Mononuclear cell (primary cell): ENCODE measurements around the gene OSBPL6. TPM values are rescaled to one million over a fixed set of nuclear protein-coding genes. Genes with fewer than 3 reads are reported as not detected.
"Not testable (repeated sequence)": the region's sequence is repeated elsewhere in the genome, so short reads cannot be mapped to it uniquely, and the experiment has no call there.

Source experiments
- H3K27me3 ChIP-seq: 2 replicates; pipeline ENCODE4 v1.6.0; 2011; ENCODE audit warnings: low read length, control low read depth; ENCODE audit not compliant: insufficient read depth
- H3K4me1 ChIP-seq: 2 replicates; pipeline ENCODE4 v1.5.1; 2011; ENCODE audit warnings: mild to moderate bottlenecking, low read length, control low read depth; ENCODE audit not compliant: insufficient read depth
- H3K4me3 ChIP-seq: 2 replicates; pipeline ENCODE4 v1.5.1; 2011; ENCODE audit warnings: mild to moderate bottlenecking, low read length, moderate library complexity
- H3K9me3 ChIP-seq: 2 replicates; pipeline ENCODE4 v1.5.1; 2011; ENCODE audit warnings: low read depth, mild to moderate bottlenecking, control low read depth, low read length
- total RNA-seq: library from RNA; depleted of rRNA; stranded (reverse); fragments of >200 nt; gene quantifications from one replicate; pipeline ENCODE4 v1.2.3, GENCODE V29; 2012

The OSBPL6 gene
- total RNA-seq, 1 donor: 0.21 TPM

- H3K4me3 ChIP-seq: no peak overlapping the region
- no peaks in the 10 kb centered on the region for H3K4me1 ChIP-seq
- H3K27me3 ChIP-seq: no peaks in the 10 kb centered on the region
- no peaks in the 10 kb centered on the region for H3K9me3 ChIP-seq
Observed at GRCh38 chr2:178344121-178344520, 149.8 kb downstream of the OSBPL6 start.

DNA sequence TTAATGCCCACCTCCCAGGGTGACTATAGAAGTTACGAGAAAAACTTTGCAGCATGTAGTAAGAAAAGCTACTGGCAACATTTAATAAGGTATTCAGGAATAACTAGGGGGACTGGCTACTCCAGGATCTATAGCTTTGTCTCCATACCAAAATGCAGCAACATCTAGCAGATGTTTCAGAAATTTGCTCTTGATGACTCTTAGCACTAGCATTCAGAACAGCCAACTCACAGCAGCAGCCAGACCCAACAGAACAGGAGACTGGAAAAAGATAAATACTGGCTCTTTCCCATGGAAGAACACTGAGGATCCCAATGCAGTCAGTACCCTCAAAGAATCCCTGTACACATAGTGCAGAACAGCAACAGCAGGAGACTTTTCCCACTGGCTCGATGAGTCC is 151.6 kb downstream of the OSBPL6 start:
- Histone ChIP-seq H3K4me1 (no peaks in the 10 kb centered on the region), H3K27me3 (no peaks in the 10 kb centered on the region)

GRCh38 chr2:178350051-178350450 is 155.7 kb downstream of the OSBPL6 start:
- no peak overlapping the region for H3K4me3 ChIP-seq
- H3K9me3 ChIP-seq: no peaks in the 10 kb centered on the region
- H3K27me3 ChIP-seq: no peaks in the 10 kb centered on the region
- H3K4me1 ChIP-seq: no peaks in the 10 kb centered on the region

More for the DNA sequence above, 151.6 kb downstream of the OSBPL6 start:
- Histone ChIP-seq H3K9me3 (no peaks in the 10 kb centered on the region), H3K4me3 (no peak overlapping the region)

GRCh38 chr2:178357704-178358103 is 163.4 kb downstream of the OSBPL6 start:
- not testable (repeated sequence) for H3K27me3 ChIP-seq, H3K9me3 ChIP-seq, H3K4me1 ChIP-seq, H3K4me3 ChIP-seq

GRCh38 chr2:178359192-178359912 is 165.0 kb downstream of the OSBPL6 start:
- H3K4me1 ChIP-seq: no peaks in the 10 kb centered on the region
- no peaks in the 10 kb centered on the region for H3K9me3 ChIP-seq
- peaks cover 1% of the 10 kb centered on the region for H3K27me3 ChIP-seq
- no peak overlapping the region for H3K4me3 ChIP-seq

GRCh38 chr2:178361588-178361987 is 167.3 kb downstream of the OSBPL6 start:
- Histone ChIP-seq H3K4me1 (no peaks in the 10 kb centered on the region), H3K4me3 (no peak overlapping the region), H3K9me3 (no peaks in the 10 kb centered on the region), H3K27me3 (peaks cover 4% of the 10 kb centered on the region)

DNA sequence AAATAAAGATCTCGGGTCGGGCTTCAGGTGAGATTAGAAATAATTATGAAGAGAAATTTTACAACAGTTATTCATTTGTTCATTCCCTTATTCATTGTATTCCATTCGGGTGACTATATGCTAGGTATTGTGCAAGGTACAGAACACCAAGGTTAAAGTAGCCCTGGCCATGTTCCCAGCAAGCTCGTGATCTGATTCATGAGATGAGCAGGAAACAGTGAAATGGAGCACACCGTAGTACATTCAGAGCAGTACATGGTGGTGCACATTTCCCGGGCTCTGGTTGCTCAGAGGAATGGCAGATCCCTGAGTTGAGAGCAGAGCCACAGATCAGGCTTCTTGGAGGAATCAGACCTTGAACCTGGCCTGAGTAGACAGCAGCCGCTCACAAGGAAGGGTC is 168.9 kb downstream of the OSBPL6 start:
- Histone ChIP-seq H3K27me3 (peaks cover 4% of the 10 kb centered on the region), H3K9me3 (no peaks in the 10 kb centered on the region), H3K4me3 (no peak overlapping the region), H3K4me1 (no peaks in the 10 kb centered on the region)

- Histone ChIP-seq H3K4me3 (no peak overlapping the region), H3K9me3 (no peaks in the 10 kb centered on the region), H3K4me1 (no peaks in the 10 kb centered on the region), H3K27me3 (peaks cover 4% of the 10 kb centered on the region)
Observed at GRCh38 chr2:178365116-178365515, 170.8 kb downstream of the OSBPL6 start.

DNA sequence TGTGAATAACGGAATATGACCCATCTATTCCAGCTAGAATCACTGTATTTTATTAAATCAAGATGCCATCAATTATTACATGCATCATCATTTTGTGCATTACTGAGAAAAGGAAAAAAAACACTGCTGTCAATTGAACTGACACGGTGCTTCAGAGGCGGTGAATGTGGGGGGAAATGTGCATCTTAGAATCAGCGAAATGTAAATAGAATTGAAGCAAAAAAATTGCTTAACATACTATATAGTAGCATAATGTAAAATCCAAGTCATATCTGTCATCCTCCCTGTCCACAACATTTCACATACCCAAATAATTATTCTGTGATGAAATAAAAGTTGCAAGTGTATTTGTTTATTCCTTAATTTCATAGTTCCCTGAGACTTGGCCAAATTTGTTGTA is 172.1 kb downstream of the OSBPL6 start:
- Histone ChIP-seq H3K9me3 (no peaks in the 10 kb centered on the region), H3K4me3 (no peak overlapping the region), H3K4me1 (no peaks in the 10 kb centered on the region), H3K27me3 (peaks cover 4% of the 10 kb centered on the region)

DNA sequence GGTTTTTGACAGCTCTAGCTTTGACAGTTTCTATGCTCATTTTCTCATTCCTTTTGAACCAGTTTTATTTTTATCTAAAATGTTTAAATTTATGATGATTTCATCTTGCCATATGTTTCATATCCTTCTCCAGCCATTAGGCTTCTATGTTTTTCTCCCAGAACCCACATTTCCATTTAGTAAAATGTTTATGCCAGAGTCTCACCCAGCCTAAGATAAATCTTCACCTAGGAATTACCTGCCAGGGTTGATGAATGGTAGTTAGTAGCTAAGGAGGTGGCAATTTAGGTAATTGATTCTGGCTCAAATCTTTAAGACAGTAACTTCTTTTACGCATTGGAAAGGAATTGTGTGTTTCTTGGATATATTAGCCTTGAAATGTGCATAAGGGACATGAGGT is 173.0 kb downstream of the OSBPL6 start:
- H3K27me3 ChIP-seq: peaks cover 4% of the 10 kb centered on the region
- no peaks in the 10 kb centered on the region for H3K9me3 ChIP-seq
- no peak overlapping the region for H3K4me3 ChIP-seq
- H3K4me1 ChIP-seq: no peaks in the 10 kb centered on the region

GRCh38 chr2:178374865-178375264 is 180.6 kb downstream of the OSBPL6 start:
- no peaks in the 10 kb centered on the region for H3K9me3 ChIP-seq
- H3K4me1 ChIP-seq: no peaks in the 10 kb centered on the region
- H3K27me3 ChIP-seq: no peaks in the 10 kb centered on the region
- no peak overlapping the region for H3K4me3 ChIP-seq

GRCh38 chr2:178377046-178377445 is 182.7 kb downstream of the OSBPL6 start:
- no peaks in the 10 kb centered on the region for H3K4me1 ChIP-seq
- no peaks in the 10 kb centered on the region for H3K9me3 ChIP-seq
- no peak overlapping the region for H3K4me3 ChIP-seq
- H3K27me3 ChIP-seq: no peaks in the 10 kb centered on the region

DNA sequence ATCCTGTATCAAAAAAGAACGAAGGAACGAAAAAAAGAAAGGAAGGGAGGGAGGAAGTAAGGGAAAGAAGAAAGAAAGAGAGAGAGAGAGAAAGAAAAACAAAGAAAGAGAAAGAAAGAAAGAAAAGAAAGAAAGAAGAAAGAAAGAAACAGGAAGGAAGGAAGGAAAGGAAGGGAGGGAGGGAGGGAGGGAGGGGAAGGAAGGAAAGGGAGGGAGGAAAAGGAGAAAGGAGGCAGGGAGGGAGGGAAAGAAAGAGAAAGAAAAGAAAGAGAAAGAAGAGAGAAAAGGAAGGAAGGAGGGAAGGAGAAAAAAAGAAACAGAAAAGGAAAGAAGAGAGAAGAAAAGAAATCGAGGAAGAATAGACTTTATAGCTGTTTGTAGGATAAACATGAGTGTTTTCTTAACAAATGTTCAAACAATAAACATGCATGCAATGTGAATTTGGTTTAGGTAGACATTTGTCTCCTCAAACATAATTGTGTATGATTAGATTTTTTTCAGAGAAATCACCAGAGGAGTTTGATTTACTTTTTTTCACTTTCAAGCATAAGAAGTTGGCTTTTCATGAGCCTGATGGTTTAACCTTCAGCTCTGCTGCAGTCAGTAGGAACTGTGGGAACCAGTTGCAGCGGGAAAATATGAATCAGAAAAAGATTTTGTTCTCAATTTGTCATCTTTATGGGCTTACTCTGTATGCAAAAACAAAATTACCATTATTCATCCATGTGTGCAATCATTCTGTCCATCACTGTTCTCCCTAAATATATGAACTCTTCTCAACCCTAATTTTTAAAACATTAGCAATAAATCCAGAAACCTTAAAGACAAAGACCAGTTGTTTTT is 185.1 kb downstream of the OSBPL6 start:
- Histone ChIP-seq H3K27me3 (no peaks in the 10 kb centered on the region), H3K9me3 (no peaks in the 10 kb centered on the region), H3K4me3 (no peak overlapping the region), H3K4me1 (no peaks in the 10 kb centered on the region)

- no peak overlapping the region for H3K4me3 ChIP-seq
- H3K9me3 ChIP-seq: no peaks in the 10 kb centered on the region
- H3K27me3 ChIP-seq: no peaks in the 10 kb centered on the region
- no peaks in the 10 kb centered on the region for H3K4me1 ChIP-seq
Observed at GRCh38 chr2:178380763-178381162, 186.5 kb downstream of the OSBPL6 start.

GRCh38 chr2:178383718-178384117 is 189.4 kb downstream of the OSBPL6 start:
- no peaks in the 10 kb centered on the region for H3K9me3 ChIP-seq
- H3K27me3 ChIP-seq: no peaks in the 10 kb centered on the region
- no peak overlapping the region for H3K4me3 ChIP-seq
- no peaks in the 10 kb centered on the region for H3K4me1 ChIP-seq
